ENCODE measurements around the gene LIN7B. TPM values are rescaled to one million over a fixed set of nuclear protein-coding genes. Genes with fewer than 3 reads are reported as not detected.

The LIN7B gene
- total RNA-seq, 1 donor from 2014 or later, result 5.8 TPM

DNA sequence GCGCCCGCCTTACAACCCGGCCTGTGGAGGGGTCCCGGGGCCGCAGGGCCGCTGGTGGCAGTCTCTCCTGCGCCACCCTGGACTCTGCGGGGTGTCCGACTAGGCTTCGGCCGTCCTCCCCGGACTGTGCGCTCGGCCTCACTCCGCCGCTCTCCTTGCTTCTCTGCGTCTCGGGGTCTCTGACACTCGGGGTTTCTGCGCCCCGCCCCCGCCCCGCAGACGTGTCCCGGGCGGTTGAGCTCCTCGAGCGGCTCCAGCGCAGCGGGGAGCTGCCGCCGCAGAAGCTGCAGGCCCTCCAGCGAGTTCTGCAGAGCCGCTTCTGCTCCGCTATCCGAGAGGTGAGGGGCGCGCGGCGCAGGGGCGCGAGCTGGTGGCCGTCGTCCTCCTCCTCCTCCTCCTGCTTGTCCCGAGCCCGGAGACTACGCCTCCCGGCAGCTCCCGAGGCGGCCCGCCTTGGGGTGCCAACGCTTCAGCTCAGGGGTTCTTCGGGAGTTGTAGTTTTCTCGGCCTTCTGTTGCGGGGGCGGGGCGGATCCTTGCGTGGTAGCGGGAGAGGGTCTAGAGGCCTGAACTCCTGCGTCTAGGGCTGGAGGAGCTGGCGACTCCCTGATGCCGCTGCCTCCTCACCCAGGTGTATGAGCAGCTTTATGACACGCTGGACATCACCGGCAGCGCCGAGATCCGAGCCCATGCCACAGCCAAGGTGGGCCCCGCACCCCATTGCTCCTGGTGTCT lies 627 bp downstream of the LIN7B start:
- DNase-seq (ENCODE audit: low read depth), result no peak
- TF ChIP-seq, protein P1, sequence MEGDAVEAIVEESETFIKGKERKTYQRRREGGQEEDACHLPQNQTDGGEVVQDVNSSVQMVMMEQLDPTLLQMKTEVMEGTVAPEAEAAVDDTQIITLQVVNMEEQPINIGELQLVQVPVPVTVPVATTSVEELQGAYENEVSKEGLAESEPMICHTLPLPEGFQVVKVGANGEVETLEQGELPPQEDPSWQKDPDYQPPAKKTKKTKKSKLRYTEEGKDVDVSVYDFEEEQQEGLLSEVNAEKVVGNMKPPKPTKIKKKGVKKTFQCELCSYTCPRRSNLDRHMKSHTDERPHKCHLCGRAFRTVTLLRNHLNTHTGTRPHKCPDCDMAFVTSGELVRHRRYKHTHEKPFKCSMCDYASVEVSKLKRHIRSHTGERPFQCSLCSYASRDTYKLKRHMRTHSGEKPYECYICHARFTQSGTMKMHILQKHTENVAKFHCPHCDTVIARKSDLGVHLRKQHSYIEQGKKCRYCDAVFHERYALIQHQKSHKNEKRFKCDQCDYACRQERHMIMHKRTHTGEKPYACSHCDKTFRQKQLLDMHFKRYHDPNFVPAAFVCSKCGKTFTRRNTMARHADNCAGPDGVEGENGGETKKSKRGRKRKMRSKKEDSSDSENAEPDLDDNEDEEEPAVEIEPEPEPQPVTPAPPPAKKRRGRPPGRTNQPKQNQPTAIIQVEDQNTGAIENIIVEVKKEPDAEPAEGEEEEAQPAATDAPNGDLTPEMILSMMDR (IDR thresholded peaks at IDR 0.05; ENCODE audit: insufficient read depth, low read length, poor library complexity, severe bottlenecking), result no peak
- Histone ChIP-seq H3K4me3 (ENCODE audit: low read depth, low read length) (peak overlapping the region; percentile 49), H3K27me3 (ENCODE audit: control insufficient read depth, insufficient read depth, low read length) (peaks cover 5% of the 10 kb centered on the region), H3K36me3 (ENCODE audit: control insufficient read depth, insufficient read depth, low read length) (peaks cover 1% of the 10 kb centered on the region)

DNA sequence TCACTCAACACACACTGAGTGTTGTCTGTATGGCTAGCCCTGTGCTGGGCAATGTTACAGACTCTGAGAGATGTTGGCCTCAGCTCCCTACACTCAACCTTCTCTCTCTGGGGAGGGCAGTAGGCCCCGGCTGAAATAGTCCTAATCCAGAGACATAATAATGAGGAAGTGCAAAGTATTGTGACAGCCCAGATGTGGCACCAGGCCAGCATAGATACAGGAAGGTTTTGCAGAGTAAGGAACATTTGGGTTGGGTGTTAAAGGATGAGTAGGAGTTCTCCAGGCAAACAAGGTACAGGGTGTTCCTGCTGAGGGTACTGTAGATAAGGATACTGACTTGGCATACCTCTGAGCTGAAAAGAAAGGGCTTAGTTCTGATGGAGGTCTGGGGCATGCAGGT lies 2.4 kb downstream of the LIN7B start:
- TF ChIP-seq, protein P1 (IDR thresholded peaks at IDR 0.05; ENCODE audit: insufficient read depth, low read length, poor library complexity, severe bottlenecking), result no peak
- Histone ChIP-seq H3K36me3 (ENCODE audit: control insufficient read depth, insufficient read depth, low read length) (peaks cover under 1% of the 10 kb centered on the region), H3K27me3 (ENCODE audit: control insufficient read depth, insufficient read depth, low read length) (peaks cover 17% of the 10 kb centered on the region), H3K4me3 (ENCODE audit: low read depth, low read length) (no peak overlapping the region)
- no peak for DNase-seq (ENCODE audit: low read depth)

DNA sequence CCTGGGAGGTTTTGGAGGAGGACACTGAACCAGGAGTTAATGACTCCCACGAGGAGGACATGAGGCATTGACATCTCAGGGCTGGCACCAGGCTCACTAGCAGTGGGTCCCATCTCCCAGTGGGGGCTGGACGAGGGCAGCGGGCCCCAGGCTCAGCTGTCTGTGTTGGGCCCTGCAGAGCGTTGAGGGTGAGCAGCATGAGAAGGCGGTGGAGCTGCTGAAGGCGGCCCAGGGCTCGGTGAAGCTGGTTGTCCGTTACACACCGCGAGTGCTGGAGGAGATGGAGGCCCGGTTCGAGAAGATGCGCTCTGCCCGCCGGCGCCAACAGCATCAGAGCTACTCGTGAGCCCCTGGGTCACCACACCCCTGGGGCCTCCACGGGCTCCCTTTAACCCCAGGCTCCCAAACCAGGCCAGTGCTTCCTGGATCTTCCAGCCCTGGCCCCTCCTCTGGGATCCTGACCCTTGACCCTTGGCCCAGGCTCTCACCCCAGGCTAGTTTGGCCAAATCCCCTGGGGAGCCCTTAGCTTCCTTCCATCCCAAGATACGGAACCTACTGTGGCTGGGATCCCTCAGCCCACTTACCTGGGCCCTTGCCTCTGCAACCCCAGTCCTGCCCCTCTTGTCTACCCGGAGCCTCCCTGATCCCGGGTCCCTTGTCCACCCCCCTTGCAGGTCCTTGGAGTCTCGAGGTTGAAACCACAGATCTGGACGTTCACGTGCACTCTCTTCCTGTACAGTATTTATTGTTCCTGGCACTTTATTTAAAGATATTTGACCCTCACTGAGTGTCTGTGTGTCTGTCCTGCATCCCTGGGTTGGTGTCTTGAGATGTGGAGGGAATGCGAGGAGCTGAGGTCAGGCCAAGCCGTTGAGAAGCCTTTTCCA lies 3.8 kb downstream of the LIN7B start:
- no peaks in the 10 kb centered on the region for H3K36me3 ChIP-seq (ENCODE audit: control insufficient read depth, insufficient read depth, low read length)
- DNase-seq (ENCODE audit: low read depth), result no peak
- peak overlapping the region; percentile 56 for H3K4me3 ChIP-seq (ENCODE audit: low read depth, low read length)
- H3K27me3 ChIP-seq (ENCODE audit: control insufficient read depth, insufficient read depth, low read length), result peaks cover 17% of the 10 kb centered on the region
- TF ChIP-seq, protein P1 (IDR thresholded peaks at IDR 0.05; ENCODE audit: insufficient read depth, low read length, poor library complexity, severe bottlenecking), result no peak

DNA sequence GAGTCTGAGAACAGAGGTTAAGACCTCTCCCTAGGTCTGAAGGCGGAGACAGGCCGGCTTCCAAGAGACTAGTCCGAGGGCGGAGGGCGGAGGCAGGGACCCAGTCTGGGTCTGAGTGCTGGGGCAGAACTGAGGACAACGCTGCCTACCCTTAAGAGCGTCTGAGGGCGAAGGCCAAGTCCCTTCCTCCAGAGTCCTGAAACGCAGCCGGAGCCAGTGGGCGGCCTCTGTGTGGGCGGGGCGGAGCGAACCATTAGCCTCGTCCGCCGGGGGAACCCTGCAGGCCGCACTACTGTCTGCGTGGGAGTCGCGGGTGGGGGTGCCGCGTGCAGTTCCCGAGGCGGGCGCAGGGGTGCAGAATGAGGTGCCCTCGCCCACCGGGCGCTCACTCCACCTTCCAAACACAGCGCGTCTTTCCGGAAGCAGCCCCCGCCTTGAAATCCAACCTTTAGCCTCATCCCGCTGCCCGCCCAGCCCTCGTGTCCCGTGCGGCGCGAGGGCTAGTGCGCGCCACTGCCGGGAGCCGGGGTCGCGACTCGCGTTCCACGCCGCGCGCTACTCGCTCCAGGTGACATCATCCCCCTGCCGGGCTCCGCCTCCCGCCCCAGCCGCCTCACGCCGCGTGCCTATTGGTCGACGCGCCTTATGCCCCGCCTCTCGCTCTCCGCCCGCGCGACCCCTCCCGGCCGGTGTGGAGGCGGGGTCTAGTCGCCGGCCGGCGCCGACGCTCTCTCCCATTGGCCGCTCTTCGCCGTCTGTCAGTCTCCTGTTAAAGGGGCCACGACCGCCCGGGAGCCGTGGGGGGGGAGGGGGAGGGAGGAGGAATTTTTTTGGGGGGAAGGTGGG lies 4.6 kb downstream of the LIN7B start, which contains the start of gene C19orf73:
Gene C19orf73 (minus strand): TSS at position 579 of the 846 bp plus-strand sequence. CDS start 121 bp downstream, at position 458.
- DNase-seq (ENCODE audit: low read depth), result peak; percentile 54
- H3K27me3 ChIP-seq (ENCODE audit: control insufficient read depth, insufficient read depth, low read length), result peaks cover 17% of the 10 kb centered on the region
- peak within 1 kb of the TSS; percentile 56 for H3K4me3 ChIP-seq (ENCODE audit: low read depth, low read length)
- no peaks in the 10 kb centered on the region for H3K36me3 ChIP-seq (ENCODE audit: control insufficient read depth, insufficient read depth, low read length)
- TF ChIP-seq, protein P1 (IDR thresholded peaks at IDR 0.05; ENCODE audit: insufficient read depth, low read length, poor library complexity, severe bottlenecking), result no peak

DNA sequence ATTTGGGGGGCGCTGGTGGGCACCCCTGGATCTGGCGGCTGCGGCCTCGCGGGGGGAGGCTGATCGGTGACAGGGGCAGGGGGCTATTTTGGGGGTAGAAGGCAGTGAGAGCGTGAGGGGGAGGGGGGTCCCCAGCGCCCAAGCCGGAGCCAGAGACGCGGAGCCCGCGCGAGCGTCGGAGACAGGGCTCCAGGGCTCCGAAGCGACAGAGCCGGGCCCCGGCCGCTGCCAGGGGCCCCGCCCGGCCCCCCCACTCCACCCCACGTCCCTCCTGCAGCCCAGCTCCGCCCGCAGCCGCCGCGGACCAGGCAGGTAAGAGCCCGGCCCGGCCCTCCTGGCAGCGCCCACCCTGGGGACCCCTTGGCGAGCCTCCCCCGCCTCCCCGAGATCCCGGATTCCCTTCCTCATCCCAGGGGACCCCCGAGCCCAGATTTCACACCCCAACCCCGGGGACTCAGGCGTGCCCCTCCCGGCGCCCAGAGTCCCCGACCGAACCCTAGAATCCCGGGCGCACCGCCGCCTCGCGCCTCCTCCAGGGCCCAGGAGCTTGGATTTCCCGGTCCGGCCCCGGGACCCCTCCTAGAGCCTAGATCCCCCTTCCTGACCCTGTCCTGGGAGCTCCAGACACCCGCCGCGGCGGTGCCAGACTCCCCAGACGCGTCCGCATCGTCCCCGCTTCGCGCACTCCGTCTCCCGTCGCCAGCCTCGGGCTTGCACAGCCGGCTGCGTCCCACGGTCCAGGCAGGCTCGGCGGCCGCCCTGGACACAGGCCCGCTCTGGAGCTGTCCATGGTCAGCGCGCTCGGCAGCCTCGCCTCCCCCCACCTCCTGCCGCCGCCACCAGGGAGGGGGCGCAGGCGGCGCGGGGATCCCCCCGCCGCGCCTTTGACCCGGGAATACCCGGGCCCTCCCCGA lies 5.5 kb downstream of the LIN7B start, which contains the start of gene PPFIA3:
Gene PPFIA3 (plus strand): TSS at position 134 of the 914 bp plus-strand sequence. CDS start 8,330 bp downstream, outside the sequence.
- Histone ChIP-seq H3K4me3 (ENCODE audit: low read depth, low read length) (peak within 1 kb of the TSS; percentile 56), H3K36me3 (ENCODE audit: control insufficient read depth, insufficient read depth, low read length) (no peaks in the 10 kb centered on the region), H3K27me3 (ENCODE audit: control insufficient read depth, insufficient read depth, low read length) (peaks cover 17% of the 10 kb centered on the region)
- TF ChIP-seq, protein P1 (IDR thresholded peaks at IDR 0.05; ENCODE audit: insufficient read depth, low read length, poor library complexity, severe bottlenecking), result no peak
- no peak for DNase-seq (ENCODE audit: low read depth)
